SHP77 (cell line): Measurements from ENCODE around the gene COPA.

Experiments used
- DNase-seq, 2 experiments: peaks; one replicate each; lab custom pipeline; 2025; lab: John Stamatoyannopoulos, UW

Gene COPA

GRCh38 chr1:160264795-160265307 is 78.2 kb downstream of the COPA start:
- no peak for DNase-seq

- peak; percentile 96 to 97 for DNase-seq
Observed at GRCh38 chr1:160261893-160262794, 80.9 kb downstream of the COPA start, which contains the start of gene DCAF8. Gene DCAF8 (minus strand): TSS chr1:160262549. CDS start chr1:160244008, 18,541 bp downstream.

- DNase-seq, result peak; percentile 24 to 29
Observed at GRCh38 chr1:160261556-160261892, 81.5 kb downstream of the COPA start.

GRCh38 chr1:160260406-160261382 is 82.4 kb downstream of the COPA start:
- DNase-seq, result peak in 1 of 2 experiments; percentile 9

GRCh38 chr1:160258177-160258798 is 84.8 kb downstream of the COPA start:
- no peak for DNase-seq

- DNase-seq, result no peak
Observed at GRCh38 chr1:160257411-160258015, 85.5 kb downstream of the COPA start.

GRCh38 chr1:160256396-160257046 is 86.5 kb downstream of the COPA start:
- no peak for DNase-seq

- DNase-seq, result no peak
Observed at GRCh38 chr1:160255781-160256300, 87.2 kb downstream of the COPA start.

GRCh38 chr1:160251687-160252526 is 91.1 kb downstream of the COPA start:
- DNase-seq, result peak; percentile 48 to 74

GRCh38 chr1:160251011-160251410 is 92.0 kb downstream of the COPA start:
- DNase-seq, result no peak

- no peak for DNase-seq
Observed at GRCh38 chr1:160247053-160247452, 96.0 kb downstream of the COPA start.

- no peak for DNase-seq
Observed at GRCh38 chr1:160245434-160245833, 97.6 kb downstream of the COPA start.

GRCh38 chr1:160244209-160244608 is 98.8 kb downstream of the COPA start:
- no peak for DNase-seq

- no peak for DNase-seq
Observed at GRCh38 chr1:160243767-160244166, 99.3 kb downstream of the COPA start.

GRCh38 chr1:160239582-160240299 is 103.3 kb downstream of the COPA start:
- no peak for DNase-seq
